ENCODE data around the gene STAT5B. TPM values are rescaled to one million over a fixed set of nuclear protein-coding genes. Genes with fewer than 3 reads are reported as not detected.

STAT5B gene
- total and polyA plus RNA-seq, 2 of the 8 experiments (the other 6 are each of a cell fraction or from before 2014, with no cell fraction given): 35.3 to 52.6 TPM

- H2AK5ac ChIP-seq (ENCODE audit: low read depth, low read length): no peak overlapping the region
- no peak overlapping the region for H3K4me2 ChIP-seq (ENCODE audit: insufficient read depth in 1 of 2, low read depth in 2 of 2, low read length in 2 of 2)
- WGBS, 2 experiments (ENCODE audit: extremely low coverage in 1 of 2, insufficient coverage in 1 of 2, insufficient read length in 1 of 2, insufficient replicate concordance in 2 of 2, low coverage in 1 of 2, low lambda C conversion rate in 2 of 2, missing lambda C conversion rate in 1 of 2): 93% methylated on average over 19 of the region's 19 CpGs; no CpG with 5 or more reads in 1 of the 2 experiments
- H3K9me3 ChIP-seq (ENCODE audit: insufficient read depth in 2 of 2, low read depth in 1 of 2, low read length in 1 of 2): no peaks in the 10 kb centered on the region
- H2AFZ ChIP-seq (ENCODE audit: low read length): no peak overlapping the region
- no peaks in the 10 kb centered on the region for H3K79me2 ChIP-seq (ENCODE audit: control insufficient read depth in 1 of 2, insufficient read depth in 2 of 2, low read length in 2 of 2)
- H3K18ac ChIP-seq (ENCODE audit: extremely low read depth, low read length): no peak overlapping the region
- no peak for FAIRE-seq
- no peak overlapping the region for H3K27ac ChIP-seq (ENCODE audit: low read depth, low read length)
- DNase-seq (ENCODE audit: low read depth in 1 of 2, low spot score in 2 of 2): no peak
- no peak overlapping the region for H2BK5ac ChIP-seq (ENCODE audit: low read depth, low read length)
- H4K20me1 ChIP-seq (replicated peaks in 1 of 2; ENCODE audit: control insufficient read depth in 1 of 2, insufficient read depth in 2 of 2, low read length in 2 of 2): peaks cover 0 to 1% of the 10 kb centered on the region in 2 experiments
- H2BK15ac ChIP-seq (ENCODE audit: low read length): 0 out of 2 replicates have a peak overlapping the region, but pooled peaks have one; percentile 10
- no peak overlapping the region for H3K14ac ChIP-seq (ENCODE audit: insufficient read length)
- no peak overlapping the region for H4K91ac ChIP-seq (replicated peaks; ENCODE audit: insufficient read length, low read length)
- H3K36me3 ChIP-seq (ENCODE audit: control insufficient read depth in 2 of 4, insufficient read depth in 4 of 4, low read length in 3 of 4): no peaks in the 10 kb centered on the region
- POLR2A ChIA-PET (ENCODE audit: partially characterized antibody): interaction anchor here (0.5 to 1.1 kb wide), 4 partner anchors 10 to 33 kb away, joined by 3 read pairs; no protein-coding TSS in a partner anchor
- no peak overlapping the region for H3K9ac ChIP-seq (replicated peaks in 1 of 4; ENCODE audit: extremely low read depth in 1 of 4, low read depth in 3 of 4, low read length in 3 of 4)
- no peak overlapping the region for H3K4ac ChIP-seq (replicated peaks; ENCODE audit: insufficient read length, low read depth, low read length)
- no peak overlapping the region for H3K23ac ChIP-seq (ENCODE audit: insufficient read length)
- no peak overlapping the region for H3K56ac ChIP-seq (replicated peaks; ENCODE audit: insufficient read length, low read depth, low read length)
- no peaks in the 10 kb centered on the region; the same call in 1 of the 2 replicates for H3K23me2 ChIP-seq (ENCODE audit: low read depth, low read length)
- no peak overlapping the region for H2BK12ac ChIP-seq (ENCODE audit: low read depth, low read length)
- H4K8ac ChIP-seq (ENCODE audit: extremely low read depth, insufficient read depth, low read length): no peak overlapping the region
- H3K27me3 ChIP-seq (replicated peaks in 1 of 4; ENCODE audit: control insufficient read depth in 3 of 4, extremely low read depth in 1 of 4, insufficient read depth in 3 of 4, low read length in 3 of 4): peaks cover 0 to 17% (median 14%) of the 10 kb centered on the region in 4 experiments; a peak in 5 of 7 replicates
- no peak overlapping the region for H2BK120ac ChIP-seq (replicated peaks; ENCODE audit: low read depth, low read length)
- H3K79me1 ChIP-seq (ENCODE audit: low read depth, low read length): no peaks in the 10 kb centered on the region
- no peak overlapping the region for H4K5ac ChIP-seq (ENCODE audit: insufficient read length, low read depth, low read length)
- H3K4me1 ChIP-seq (replicated peaks in 1 of 4; ENCODE audit: control insufficient read depth in 3 of 4, insufficient read depth in 4 of 4, low read length in 3 of 4): peaks cover 0 to 10% (median 5%) of the 10 kb centered on the region in 4 experiments; a peak in 4 of 7 replicates
- CTCF ChIA-PET (ENCODE audit: partially characterized antibody): interaction anchor here (0.6 to 5.1 kb wide), 8 partner anchors 26 to 345 kb away, joined by 3 to 28 read pairs (median 3); no protein-coding TSS in a partner anchor
- H3K4me3 ChIP-seq (ENCODE audit: extremely low read depth in 1 of 4, insufficient read depth in 2 of 4, low read depth in 3 of 4, low read length in 4 of 4): no peak overlapping the region
- H2BK20ac ChIP-seq (ENCODE audit: low read length): no peak overlapping the region
- TF ChIP-seq SIN3A (conservative IDR thresholded peaks at IDR 0.05 in 1 of 2, IDR thresholded peaks at IDR 0.05 in 1 of 2; ENCODE audit: low read depth in 1 of 2, low read length in 2 of 2) (no peak), TEAD4 (IDR thresholded peaks at IDR 0.05; ENCODE audit: low read depth, low read length) (no peak), KDM4A (IDR thresholded peaks at IDR 0.05; ENCODE audit: low read depth, low read length, severe bottlenecking) (no peak), SP2 (IDR thresholded peaks at IDR 0.05; ENCODE audit: low read length) (no peak), E2F6 (IDR thresholded peaks at IDR 0.05) (no peak), NANOG (IDR thresholded peaks at IDR 0.05; ENCODE audit: insufficient read depth, low read depth, low read length, poor library complexity, severe bottlenecking) (no peak), SUZ12 (IDR thresholded peaks at IDR 0.05; ENCODE audit: low read length) (no peak), GTF2F1 (IDR thresholded peaks at IDR 0.05; ENCODE audit: borderline replicate concordance, low read depth, low read length) (no peak), GABPA (IDR thresholded peaks at IDR 0.05; ENCODE audit: borderline replicate concordance, insufficient read depth, low read length) (no peak), RFX5 (IDR thresholded peaks at IDR 0.05; ENCODE audit: borderline replicate concordance, low read depth, low read length) (no peak)
These were observed 87.2 kb downstream of the STAT5B start for GRCh38 chr17:42188749-42189650.

Data from H1 (cell line).